ENCODE results near the gene IKZF3.

GRCh38 chr17:39714234-39714633 is 149.9 kb downstream of the IKZF3 start:
- TF ChIP-seq REST (IDR thresholded peaks at IDR 0.05; ENCODE audit: borderline replicate concordance) (no peak), CTCF (IDR thresholded peaks at IDR 0.05; ENCODE audit: poor library complexity, severe bottlenecking) (no peak), POLR2AphosphoS5 (IDR thresholded peaks at IDR 0.05) (no peak), TAF1 (IDR thresholded peaks at IDR 0.05; ENCODE audit: low read depth) (no peak), SMC3 (conservative IDR thresholded peaks at IDR 0.05; ENCODE audit: poor library complexity) (no peak), EZH2 (IDR thresholded peaks at IDR 0.05; ENCODE audit: borderline replicate concordance, insufficient read depth, low read length, poor library complexity, severe bottlenecking) (no peak), EP300 (conservative IDR thresholded peaks at IDR 0.05; ENCODE audit: poor library complexity, severe bottlenecking) (no peak)

Measured in neural cell (in vitro differentiated cells).